Gastrocnemius medialis (tissue), 4 donors: ENCODE results near the gene SCYL1.

ENCODE experiments used
- CTCF ChIP-seq, 5 experiments: fragments of 450-650 bp in 3 of 5; fragments of 200-600 bp in 2 of 5; sonication (generic) in 2 of 5; IDR thresholded peaks in 4 of 5; conservative IDR thresholded peaks in 1 of 5; 1 replicate in 4 of 5; 2 replicates in 1 of 5; pipeline ENCODE4 v1.5.1; 2016 to 2019; ENCODE audit warnings: antibody characterized with exemption in 5 of 5, mild to moderate bottlenecking in 3 of 5, moderate library complexity in 3 of 5
- POLR2A ChIP-seq, 2 donors: fragments of 450-650 bp; IDR thresholded peaks; one replicate each; pipeline ENCODE4 v1.6.1; 2017; ENCODE audit warnings: antibody characterized with exemption in 2 of 2, mild to moderate bottlenecking in 2 of 2, moderate library complexity in 2 of 2

DNA sequence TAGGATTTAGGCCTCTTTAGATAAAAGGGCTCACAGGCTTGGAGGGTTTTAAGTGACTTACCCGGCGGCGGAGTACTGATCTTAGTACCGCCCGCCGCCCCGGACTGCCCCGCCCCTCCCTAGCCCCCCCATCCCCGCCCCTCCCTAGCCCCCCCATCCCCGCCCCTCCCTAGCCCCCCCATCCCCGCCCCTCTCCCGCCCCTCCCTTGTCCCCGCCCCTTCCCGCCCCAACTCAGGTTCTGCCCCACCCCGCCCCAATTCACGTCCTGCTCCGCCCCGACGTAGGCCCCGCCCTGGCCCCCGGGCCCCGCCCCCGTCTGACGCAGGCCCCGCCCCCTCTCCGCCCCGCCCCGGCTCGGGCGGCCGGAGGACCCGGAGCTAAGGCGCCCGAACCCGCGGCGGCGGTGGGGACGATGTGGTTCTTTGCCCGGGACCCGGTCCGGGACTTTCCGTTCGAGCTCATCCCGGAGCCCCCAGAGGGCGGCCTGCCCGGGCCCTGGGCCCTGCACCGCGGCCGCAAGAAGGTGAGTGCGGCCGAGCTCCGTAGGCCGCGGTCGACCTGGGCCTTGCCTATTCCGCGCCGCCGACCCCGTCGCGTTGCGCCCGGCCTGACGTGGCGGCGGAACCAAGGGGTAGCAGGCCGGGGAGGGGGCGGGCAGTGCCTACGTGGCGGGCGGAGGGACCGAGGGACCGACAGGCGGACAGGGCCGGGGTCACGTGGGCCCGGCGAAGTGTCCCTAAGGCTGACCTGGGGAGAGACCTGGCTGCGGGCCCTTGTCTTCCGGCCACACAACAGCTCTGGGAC lies at the start of gene SCYL1:
- TF ChIP-seq CTCF (IDR thresholded peaks at IDR 0.05 in 4 of 5, conservative IDR thresholded peaks at IDR 0.05 in 1 of 5): no peak
- TF ChIP-seq POLR2A (IDR thresholded peaks at IDR 0.05): peak; percentile 71 to 78
